HG02798 (cell line): ENCODE data around the gene PPP1R2.

Experiments
- ATAC-seq: cut with Tn5 transposase; IDR thresholded peaks from one replicate; pipeline ENCODE4 v1.9.1; 2021; ENCODE audit warnings: mild to moderate bottlenecking; ENCODE audit not compliant: unreplicated experiment, poor library complexity

PPP1R2 gene

GRCh38 chr3:195568630-195569029, 25.5 kb upstream of the PPP1R2 start:
- no peak for ATAC-seq

- no peak for ATAC-seq
Observed at GRCh38 chr3:195566797-195567196, 23.7 kb upstream of the PPP1R2 start.

GRCh38 chr3:195565716-195566115, 22.6 kb upstream of the PPP1R2 start:
- ATAC-seq = no peak

GRCh38 chr3:195563317-195563716, 20.2 kb upstream of the PPP1R2 start:
- ATAC-seq = no peak

- ATAC-seq = no peak
Observed at GRCh38 chr3:195559723-195560409, 16.7 kb upstream of the PPP1R2 start.

- no peak for ATAC-seq
Observed at GRCh38 chr3:195558602-195559001, 15.5 kb upstream of the PPP1R2 start.

GRCh38 chr3:195557322-195557721, 14.2 kb upstream of the PPP1R2 start:
- no peak for ATAC-seq

GRCh38 chr3:195556390-195556789, 13.3 kb upstream of the PPP1R2 start:
- no peak for ATAC-seq

- ATAC-seq = no peak
Observed at GRCh38 chr3:195555110-195555509, 12.0 kb upstream of the PPP1R2 start.

GRCh38 chr3:195554458-195554857, 11.3 kb upstream of the PPP1R2 start:
- no peak for ATAC-seq

GRCh38 chr3:195553268-195553667, 10.1 kb upstream of the PPP1R2 start:
- no peak for ATAC-seq

GRCh38 chr3:195551381-195551978, 8.4 kb upstream of the PPP1R2 start:
- ATAC-seq = no peak

- no peak for ATAC-seq
Observed at GRCh38 chr3:195550723-195551122, 7.6 kb upstream of the PPP1R2 start.

GRCh38 chr3:195549931-195550519, 6.9 kb upstream of the PPP1R2 start:
- ATAC-seq = peak; percentile 70

- no peak for ATAC-seq
Observed at GRCh38 chr3:195548987-195549386, 5.9 kb upstream of the PPP1R2 start.

- no peak for ATAC-seq
Observed at GRCh38 chr3:195548501-195548900, 5.4 kb upstream of the PPP1R2 start.

GRCh38 chr3:195548006-195548405, 4.9 kb upstream of the PPP1R2 start:
- ATAC-seq = no peak

GRCh38 chr3:195546130-195546560, 3.0 kb upstream of the PPP1R2 start:
- ATAC-seq = no peak

GRCh38 chr3:195544634-195545033, 1.5 kb upstream of the PPP1R2 start:
- ATAC-seq = no peak

- ATAC-seq = no peak
Observed at GRCh38 chr3:195544230-195544536, 1.1 kb upstream of the PPP1R2 start.

GRCh38 chr3:195543500-195544229, 540 bp upstream of the PPP1R2 start:
- ATAC-seq = no peak
